Keratinocyte (primary cell): Measurements from ENCODE around the gene RBP5. TPM values are rescaled to one million over a fixed set of nuclear protein-coding genes. Genes with fewer than 3 reads are reported as not detected.

Source experiments
- DNase-seq: peaks from one replicate; pipeline ENCODE4 v3.0.0-alpha.2; 2011; ENCODE audit warnings: low read depth, missing footprints, low spot score
- FAIRE-seq: peaks from 2 replicates; lab custom pipeline; 2011; peaks lifted over from hg19 to GRCh38; lab: Jason Lieb, UNC
- H2AFZ ChIP-seq: 2 replicates; pipeline ENCODE4 v1.6.0; 2012; ENCODE audit warnings: low read length, control low read depth, inconsistent platforms; ENCODE audit not compliant: control insufficient read depth
- H3K27ac ChIP-seq: 2 replicates; pipeline ENCODE4 v1.5.1; 2011; ENCODE audit warnings: low read length; ENCODE audit not compliant: control insufficient read depth, insufficient read depth
- H3K27me3 ChIP-seq: 3 replicates; pipeline ENCODE4 v1.6.0; 2011; ENCODE audit warnings: low read length; ENCODE audit not compliant: control insufficient read depth, insufficient read depth; ENCODE audit errors: extremely low read depth
- H3K36me3 ChIP-seq, 2 experiments: 2 replicates in 1 of 2; 3 replicates in 1 of 2; pipeline ENCODE4 v1.5.1; 2011; ENCODE audit warnings: low read length in 2 of 2, mild to moderate bottlenecking in 1 of 2; ENCODE audit not compliant: control insufficient read depth in 2 of 2, insufficient read depth in 2 of 2; ENCODE audit errors: extremely low read depth in 1 of 2
- H3K4me1 ChIP-seq: 3 replicates; pipeline ENCODE4 v1.5.1; 2011; ENCODE audit warnings: low read length; ENCODE audit not compliant: control insufficient read depth, insufficient read depth; ENCODE audit errors: extremely low read depth
- H3K4me2 ChIP-seq: 3 replicates; pipeline ENCODE4 v1.6.0; 2011; ENCODE audit warnings: low read depth, low read length; ENCODE audit not compliant: control insufficient read depth, insufficient read depth; ENCODE audit errors: extremely low read depth
- H3K4me3 ChIP-seq, 3 experiments: fragments of 200-600 bp in 1 of 3; sonication (generic) in 1 of 3; 2 replicates in 2 of 3; 3 replicates in 1 of 3; pipeline ENCODE4 v1.5.1; 2011 to 2016; ENCODE audit warnings: low read length in 3 of 3, mild to moderate bottlenecking in 3 of 3, control low read depth in 2 of 3, inconsistent platforms in 1 of 3, low read depth in 1 of 3, mixed read lengths in 1 of 3, mixed run types in 1 of 3, moderate library complexity in 1 of 3; ENCODE audit not compliant: control insufficient read depth in 2 of 3, insufficient read depth in 2 of 3; ENCODE audit errors: extremely low read depth in 1 of 3
- H3K79me2 ChIP-seq: 2 replicates; pipeline ENCODE4 v1.6.0; 2012; ENCODE audit warnings: low read length; ENCODE audit not compliant: control insufficient read depth, insufficient read depth
- H3K9ac ChIP-seq: 3 replicates; pipeline ENCODE4 v1.6.0; 2011; ENCODE audit warnings: low read length; ENCODE audit not compliant: control insufficient read depth, insufficient read depth; ENCODE audit errors: extremely low read depth
- H3K9me1 ChIP-seq: 3 replicates; pipeline ENCODE4 v1.6.0; 2011; ENCODE audit warnings: low read length; ENCODE audit not compliant: control insufficient read depth, insufficient read depth; ENCODE audit errors: extremely low read depth
- H3K9me3 ChIP-seq: 2 replicates; pipeline ENCODE4 v1.5.1; 2012; ENCODE audit warnings: low read depth, low read length; ENCODE audit not compliant: control insufficient read depth
- H4K20me1 ChIP-seq: 3 replicates; pipeline ENCODE4 v1.6.0; 2011; ENCODE audit warnings: low read length; ENCODE audit not compliant: control insufficient read depth, insufficient read depth; ENCODE audit errors: extremely low read depth
- CTCF ChIP-seq, 3 experiments: IDR thresholded peaks in 1 of 3; conservative IDR thresholded peaks in 1 of 3; optimal IDR thresholded peaks in 1 of 3; 2 replicates in 2 of 3; 3 replicates in 1 of 3; pipeline versions ENCODE3 to v1.5.1; 2011; ENCODE audit warnings: low read length in 3 of 3, mild to moderate bottlenecking in 3 of 3, moderate library complexity in 2 of 3, control low read depth in 1 of 3, inconsistent platforms in 1 of 3; ENCODE audit not compliant: insufficient read depth in 2 of 3; ENCODE audit errors: extremely low read depth in 1 of 3
- EZH2 ChIP-seq: IDR thresholded peaks from one replicate; pipeline ENCODE4 v1.6.1; 2012; ENCODE audit warnings: inconsistent platforms, mild to moderate bottlenecking, low read length, moderate library complexity
- dilution Hi-C: fragments of 300-500 bp; cut with MboI; formaldehyde crosslinking; loops from one replicate; pipeline ENCODE4 v1.7.0; 2020; ENCODE audit warnings: low sequenced_read_pairs; ENCODE audit not compliant: extremely low pct_ligation_motif_present
- polyA plus RNA-seq, 5 experiments: library from polyadenylated mRNA; depleted of rRNA in 3 of 5; stranded (reverse) in 3 of 5; stranded (forward) in 1 of 5; unstranded in 1 of 5; fragments of >200 nt; gene quantifications; 1 replicate in 1 of 5; 2 replicates in 3 of 5; 3 replicates in 1 of 5; pipeline versions ENCODE4 v1.2.1 to v1.2.3, GENCODE V29; 2011 to 2012; ENCODE audit warnings: missing spikeins in 2 of 5, low read depth in 1 of 5, low replicate concordance in 1 of 5

The RBP5 gene
- polyA plus RNA-seq, 1 donor (not counting 4 experiments of a cell fraction or from before 2014, with no cell fraction given), result not detected

- no peak overlapping the region for H3K4me2 ChIP-seq
- peaks cover 6% of the 10 kb centered on the region for H3K4me1 ChIP-seq
- FAIRE-seq (no peak), DNase-seq (no peak)
- no peaks in the 10 kb centered on the region for H3K9me3 ChIP-seq
- dilution Hi-C loops, result no loop called here
- no peak overlapping the region for H3K9ac ChIP-seq
- no peak overlapping the region for H3K4me3 ChIP-seq
- peaks cover 17% of the 10 kb centered on the region for H3K79me2 ChIP-seq
- H3K27me3 ChIP-seq, result no peaks in the 10 kb centered on the region
- no peaks in the 10 kb centered on the region for H4K20me1 ChIP-seq
- no peak overlapping the region for H3K27ac ChIP-seq
- H2AFZ ChIP-seq, result no peak overlapping the region
- H3K9me1 ChIP-seq, result no peaks in the 10 kb centered on the region
- no peak for TF ChIP-seq CTCF (optimal IDR thresholded peaks at IDR 0.05 in 1 of 3, IDR thresholded peaks at IDR 0.05 in 1 of 3, conservative IDR thresholded peaks at IDR 0.05 in 1 of 3; ENCODE audit: extremely low read depth in 1 of 3, insufficient read depth in 2 of 3, low read length in 3 of 3)
- TF ChIP-seq EZH2, result no peak
- H3K36me3 ChIP-seq, result peaks cover 26 to 29% of the 10 kb centered on the region in 2 experiments
Observed at GRCh38 chr12:7114008-7114407, 14.7 kb downstream of the RBP5 start.

GRCh38 chr12:7113389-7113871 lies 15.3 kb downstream of the RBP5 start:
- no peak for DNase-seq
- TF ChIP-seq CTCF (optimal IDR thresholded peaks at IDR 0.05 in 1 of 3, IDR thresholded peaks at IDR 0.05 in 1 of 3, conservative IDR thresholded peaks at IDR 0.05 in 1 of 3; ENCODE audit: extremely low read depth in 1 of 3, insufficient read depth in 2 of 3, low read length in 3 of 3) (peak; percentile 64 to 81 (median 80)), EZH2 (no peak)
- no peaks in the 10 kb centered on the region for H3K9me1 ChIP-seq
- no peak for FAIRE-seq
- H3K79me2 ChIP-seq, result peaks cover 20% of the 10 kb centered on the region
- H3K36me3 ChIP-seq, result peaks cover 24 to 26% of the 10 kb centered on the region in 2 experiments
- H3K4me2 ChIP-seq, result no peak overlapping the region
- H3K4me1 ChIP-seq, result peaks cover 6% of the 10 kb centered on the region
- dilution Hi-C loops, result no loop called here
- no peak overlapping the region for H3K27ac ChIP-seq
- no peaks in the 10 kb centered on the region for H3K9me3 ChIP-seq
- H3K9ac ChIP-seq, result no peak overlapping the region
- H4K20me1 ChIP-seq, result no peaks in the 10 kb centered on the region
- H3K27me3 ChIP-seq, result no peaks in the 10 kb centered on the region
- no peak overlapping the region for H3K4me3 ChIP-seq
- H2AFZ ChIP-seq, result no peak overlapping the region
